ENCODE measurements around the gene SERPINE3. TPM values are rescaled to one million over a fixed set of nuclear protein-coding genes. Genes with fewer than 3 reads are reported as not detected.
A peak's percentile ranks its signal among the peaks of the same experiment; 100 is the strongest.

Gene SERPINE3
- total RNA-seq, 2 donors from 2014 or later = not detected

- intact Hi-C loops (cut with DNase I) = no loop called here
- Histone ChIP-seq H3K27me3 (replicated peaks; ENCODE audit: insufficient read depth) (no peaks in the 10 kb centered on the region), H3K27ac (no peak overlapping the region), H3K9me3 (no peaks in the 10 kb centered on the region), H3K36me3 (no peaks in the 10 kb centered on the region), H3K4me1 (replicated peaks) (no peaks in the 10 kb centered on the region), H3K4me3 (no peak overlapping the region)
- no peak for DNase-seq (ENCODE audit: low spot score)
- TF ChIP-seq POLR2AphosphoS5 (IDR thresholded peaks at IDR 0.05) (no peak), CTCF (IDR thresholded peaks at IDR 0.05) (no peak), POLR2A (IDR thresholded peaks at IDR 0.05) (no peak)
- 83% methylated on average over 2 of the region's 2 CpGs for WGBS
These were observed 34.0 kb downstream of the SERPINE3 start for GRCh38 chr13:51373451-51373850.

GRCh38 chr13:51380269-51380668 is 40.8 kb downstream of the SERPINE3 start:
- intact Hi-C loops (cut with DNase I) = no loop called here
- H3K4me3 ChIP-seq = no peak overlapping the region
- no peaks in the 10 kb centered on the region for H3K4me1 ChIP-seq (replicated peaks)
- H3K36me3 ChIP-seq = no peaks in the 10 kb centered on the region
- TF ChIP-seq CTCF (IDR thresholded peaks at IDR 0.05) = no peak
- peak; percentile 11 for TF ChIP-seq POLR2AphosphoS5 (IDR thresholded peaks at IDR 0.05)
- TF ChIP-seq POLR2A (IDR thresholded peaks at IDR 0.05) = no peak
- no peaks in the 10 kb centered on the region for H3K9me3 ChIP-seq
- no peak for DNase-seq (ENCODE audit: low spot score)
- H3K27ac ChIP-seq = no peak overlapping the region
- no peaks in the 10 kb centered on the region for H3K27me3 ChIP-seq (replicated peaks; ENCODE audit: insufficient read depth)
- WGBS = 48% methylated on average over 4 of the region's 4 CpGs

- 92% methylated on average over 2 of the region's 2 CpGs for WGBS
These were observed 45.6 kb downstream of the SERPINE3 start for GRCh38 chr13:51385114-51385513.

GRCh38 chr13:51394724-51395123 is 55.2 kb downstream of the SERPINE3 start:
- H3K27me3 ChIP-seq (replicated peaks; ENCODE audit: insufficient read depth) = no peaks in the 10 kb centered on the region
- intact Hi-C loops (cut with DNase I) = no loop called here
- H3K4me1 ChIP-seq (replicated peaks) = peaks cover 3% of the 10 kb centered on the region
- H3K9me3 ChIP-seq = no peaks in the 10 kb centered on the region
- H3K27ac ChIP-seq = no peak overlapping the region
- no peaks in the 10 kb centered on the region for H3K36me3 ChIP-seq
- TF ChIP-seq POLR2A (IDR thresholded peaks at IDR 0.05) = no peak
- TF ChIP-seq POLR2AphosphoS5 (IDR thresholded peaks at IDR 0.05) = no peak
- TF ChIP-seq CTCF (IDR thresholded peaks at IDR 0.05) = no peak
- DNase-seq (ENCODE audit: low spot score) = no peak
- no peak overlapping the region for H3K4me3 ChIP-seq

More at GRCh38 chr13:51385114-51385513, 45.6 kb downstream of the SERPINE3 start:
- no peak for DNase-seq (ENCODE audit: low spot score)
- Histone ChIP-seq H3K9me3 (no peaks in the 10 kb centered on the region), H3K4me1 (replicated peaks) (no peaks in the 10 kb centered on the region), H3K27me3 (replicated peaks; ENCODE audit: insufficient read depth) (no peaks in the 10 kb centered on the region), H3K36me3 (no peaks in the 10 kb centered on the region), H3K27ac (no peak overlapping the region), H3K4me3 (no peak overlapping the region)
- intact Hi-C loops (cut with DNase I) = no loop called here
- TF ChIP-seq POLR2A (IDR thresholded peaks at IDR 0.05) (no peak), CTCF (IDR thresholded peaks at IDR 0.05) (no peak), POLR2AphosphoS5 (IDR thresholded peaks at IDR 0.05) (no peak)

- intact Hi-C loops (cut with DNase I) = no loop called here
- Histone ChIP-seq H3K4me3 (no peak overlapping the region), H3K36me3 (no peaks in the 10 kb centered on the region), H3K27me3 (replicated peaks; ENCODE audit: insufficient read depth) (no peaks in the 10 kb centered on the region), H3K9me3 (no peaks in the 10 kb centered on the region), H3K27ac (peak overlapping the region in 1 of 2 donors; percentile 3), H3K4me1 (replicated peaks) (peaks cover 3% of the 10 kb centered on the region)
- no peak for DNase-seq (ENCODE audit: low spot score)
- no peak for TF ChIP-seq POLR2A (IDR thresholded peaks at IDR 0.05)
- TF ChIP-seq POLR2AphosphoS5 (IDR thresholded peaks at IDR 0.05) = no peak
- no peak for TF ChIP-seq CTCF (IDR thresholded peaks at IDR 0.05)
- 91% methylated on average over 2 of the region's 2 CpGs for WGBS
These were observed 56.9 kb downstream of the SERPINE3 start for GRCh38 chr13:51396352-51396751.

Measured in prostate gland (tissue), 2 donors.